ENCODE data around the gene POLR2B.
"Not testable (repeated sequence)": the region's sequence is repeated elsewhere in the genome, so short reads cannot be mapped to it uniquely, and the experiment has no call there.

POLR2B gene

DNA sequence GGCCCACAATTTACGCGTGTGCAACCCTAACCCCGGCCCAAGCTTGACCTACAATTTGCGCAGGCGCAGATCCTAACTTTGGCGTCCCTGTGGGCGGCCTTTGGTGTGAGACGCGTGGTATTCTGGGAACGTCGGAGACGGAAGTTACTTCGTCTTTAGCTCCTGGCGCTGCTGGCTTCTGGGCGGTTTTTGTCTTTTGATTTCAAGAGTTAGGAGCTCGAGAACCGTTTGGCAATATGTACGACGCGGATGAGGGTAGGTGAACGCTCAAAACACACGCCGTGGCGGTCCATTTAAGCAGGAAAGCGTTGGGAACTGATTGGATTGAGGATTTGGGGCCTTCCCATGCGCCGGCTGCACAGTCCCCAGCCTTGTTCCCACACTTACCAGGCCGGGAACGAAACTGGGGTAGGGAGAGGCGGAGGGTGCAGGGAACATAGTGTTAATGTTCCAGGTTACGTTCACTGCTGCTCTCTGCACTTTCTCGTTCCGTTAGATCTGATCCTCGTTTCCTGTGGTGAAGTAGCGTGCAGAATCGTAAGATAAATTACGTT, at the start of gene POLR2B:
Gene POLR2B, plus strand, starts transcription at position 147 of the 554 bp plus-strand sequence. Its CDS starts 90 bp downstream, at position 237.
- in situ Hi-C loops (cut with HindIII; ENCODE audit: low sequenced_read_pairs): no loop called here

- in situ Hi-C loops (cut with HindIII; ENCODE audit: low sequenced_read_pairs): no loop called here
Measured at GRCh38 chr4:56930638-56931037, 48.1 kb upstream of the POLR2B start.

- in situ Hi-C loops (cut with HindIII; ENCODE audit: low sequenced_read_pairs): no loop called here
Measured at GRCh38 chr4:56931924-56932323, 46.8 kb upstream of the POLR2B start.

GRCh38 chr4:56937262-56937661, 41.4 kb upstream of the POLR2B start:
- in situ Hi-C loops (cut with HindIII; ENCODE audit: low sequenced_read_pairs): no loop called here

GRCh38 chr4:56939826-56940225, 38.9 kb upstream of the POLR2B start:
- in situ Hi-C loops (cut with HindIII; ENCODE audit: low sequenced_read_pairs): not testable (repeated sequence)

GRCh38 chr4:56940403-56940802, 38.3 kb upstream of the POLR2B start:
- in situ Hi-C loops (cut with HindIII; ENCODE audit: low sequenced_read_pairs): no loop called here

- in situ Hi-C loops (cut with HindIII; ENCODE audit: low sequenced_read_pairs): no loop called here
Measured at GRCh38 chr4:56940971-56941370, 37.7 kb upstream of the POLR2B start.

- in situ Hi-C loops (cut with HindIII; ENCODE audit: low sequenced_read_pairs): no loop called here
Measured at GRCh38 chr4:56941403-56941802, 37.3 kb upstream of the POLR2B start.

- in situ Hi-C loops (cut with HindIII; ENCODE audit: low sequenced_read_pairs): no loop called here
Measured at GRCh38 chr4:56953680-56954520, 24.8 kb upstream of the POLR2B start.

- in situ Hi-C loops (cut with HindIII; ENCODE audit: low sequenced_read_pairs): no loop called here
Measured at GRCh38 chr4:56958111-56958517, 20.6 kb upstream of the POLR2B start.

- in situ Hi-C loops (cut with HindIII; ENCODE audit: low sequenced_read_pairs): no loop called here
Measured at GRCh38 chr4:56959100-56959499, 19.6 kb upstream of the POLR2B start.

- in situ Hi-C loops (cut with HindIII; ENCODE audit: low sequenced_read_pairs): no loop called here
Measured at GRCh38 chr4:56961107-56961500, 17.6 kb upstream of the POLR2B start.

DNA sequence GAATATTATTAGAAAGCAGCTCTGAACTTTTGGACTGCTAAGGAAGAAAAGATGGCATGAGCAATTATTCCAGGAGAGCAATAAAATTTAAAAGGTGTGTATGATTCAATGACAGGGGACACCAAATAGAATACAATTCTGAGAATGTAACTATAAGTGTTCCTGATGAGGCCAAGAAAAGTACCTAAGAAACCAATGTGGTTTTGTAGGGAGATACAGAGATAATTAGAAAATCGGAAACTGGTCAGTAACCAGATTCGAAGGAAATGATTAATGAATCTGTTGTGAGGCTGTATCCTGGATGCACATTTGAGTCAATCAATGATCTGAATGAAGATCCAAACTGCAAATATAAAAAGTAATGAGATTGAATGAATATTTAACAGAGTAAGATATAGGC, 7.3 kb upstream of the POLR2B start:
- in situ Hi-C loops (cut with HindIII; ENCODE audit: low sequenced_read_pairs): no loop called here

GRCh38 chr4:56972389-56972788, 6.3 kb upstream of the POLR2B start:
- in situ Hi-C loops (cut with HindIII; ENCODE audit: low sequenced_read_pairs): no loop called here

DNA sequence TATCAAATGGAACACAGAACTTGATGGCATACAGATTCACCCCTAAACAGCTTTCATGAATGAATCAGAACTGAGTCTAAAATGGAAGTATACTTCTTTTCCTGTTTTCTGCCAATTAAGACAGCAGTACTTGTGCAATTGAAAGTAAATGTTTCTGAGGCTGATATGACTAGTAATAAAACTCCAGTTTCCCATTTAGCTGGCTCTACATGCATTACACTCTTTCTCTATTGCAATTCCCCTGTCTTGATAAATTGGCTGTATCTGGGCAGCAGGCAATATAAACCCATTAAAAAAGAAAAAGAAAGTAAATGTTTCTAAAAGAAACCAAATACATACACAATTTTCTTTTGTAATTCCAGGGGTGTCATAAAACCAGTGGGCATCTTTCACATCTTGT, 5.9 kb upstream of the POLR2B start:
- in situ Hi-C loops (cut with HindIII; ENCODE audit: low sequenced_read_pairs): no loop called here

GRCh38 chr4:56973336-56973735, 5.4 kb upstream of the POLR2B start:
- in situ Hi-C loops (cut with HindIII; ENCODE audit: low sequenced_read_pairs): no loop called here

- in situ Hi-C loops (cut with HindIII; ENCODE audit: low sequenced_read_pairs): no loop called here
Measured at GRCh38 chr4:56976283-56976836, 2.3 kb upstream of the POLR2B start.

DNA sequence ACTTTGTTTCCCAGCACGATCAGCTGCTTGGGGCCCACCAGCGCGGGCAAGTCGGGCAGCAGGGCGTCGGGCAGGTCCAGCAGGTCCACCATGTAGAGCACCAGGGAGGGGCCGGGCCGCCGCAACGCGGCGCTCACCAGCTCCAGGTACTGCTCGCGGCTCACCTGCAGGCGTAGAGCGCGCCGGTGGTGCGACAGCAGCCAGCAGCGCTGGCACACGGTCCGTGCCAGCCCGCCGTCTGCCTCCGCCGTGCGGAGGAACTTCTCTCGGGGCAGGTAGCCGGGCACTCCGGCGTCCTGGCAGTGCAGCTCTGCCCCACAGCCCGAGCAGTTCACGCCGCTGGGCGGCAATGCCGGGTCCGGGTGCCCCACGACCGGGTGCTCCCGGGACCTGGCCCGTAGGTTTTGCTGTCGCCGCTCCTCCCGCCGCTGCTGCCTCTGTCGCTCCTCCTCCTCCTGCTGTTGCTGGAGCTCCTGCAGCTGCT, 1.8 kb upstream of the POLR2B start:
- in situ Hi-C loops (cut with HindIII; ENCODE audit: low sequenced_read_pairs): no loop called here

- in situ Hi-C loops (cut with HindIII; ENCODE audit: low sequenced_read_pairs): no loop called here
Measured at GRCh38 chr4:56977321-56978012, 1.2 kb upstream of the POLR2B start, which contains the start of gene NOA1. Gene NOA1 (minus strand): TSS chr4:56977606. CDS start chr4:56977585, 21 bp downstream.

- in situ Hi-C loops (cut with HindIII; ENCODE audit: low sequenced_read_pairs): no loop called here
Measured at GRCh38 chr4:56979421-56980072, 851 bp downstream of the POLR2B start.

- in situ Hi-C loops (cut with HindIII; ENCODE audit: low sequenced_read_pairs): no loop called here
Measured at GRCh38 chr4:56981795-56982201, 3.1 kb downstream of the POLR2B start.

Measured in endothelial cell of hepatic sinusoid (primary cell).